GF-D8 (cell line): ENCODE data around the gene MFSD1.

ENCODE experiments used
- DNase-seq: peaks from one replicate; lab custom pipeline; 2025; lab: John Stamatoyannopoulos, UW

MFSD1 gene, protein sequence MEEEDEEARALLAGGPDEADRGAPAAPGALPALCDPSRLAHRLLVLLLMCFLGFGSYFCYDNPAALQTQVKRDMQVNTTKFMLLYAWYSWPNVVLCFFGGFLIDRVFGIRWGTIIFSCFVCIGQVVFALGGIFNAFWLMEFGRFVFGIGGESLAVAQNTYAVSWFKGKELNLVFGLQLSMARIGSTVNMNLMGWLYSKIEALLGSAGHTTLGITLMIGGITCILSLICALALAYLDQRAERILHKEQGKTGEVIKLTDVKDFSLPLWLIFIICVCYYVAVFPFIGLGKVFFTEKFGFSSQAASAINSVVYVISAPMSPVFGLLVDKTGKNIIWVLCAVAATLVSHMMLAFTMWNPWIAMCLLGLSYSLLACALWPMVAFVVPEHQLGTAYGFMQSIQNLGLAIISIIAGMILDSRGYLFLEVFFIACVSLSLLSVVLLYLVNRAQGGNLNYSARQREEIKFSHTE

DNA sequence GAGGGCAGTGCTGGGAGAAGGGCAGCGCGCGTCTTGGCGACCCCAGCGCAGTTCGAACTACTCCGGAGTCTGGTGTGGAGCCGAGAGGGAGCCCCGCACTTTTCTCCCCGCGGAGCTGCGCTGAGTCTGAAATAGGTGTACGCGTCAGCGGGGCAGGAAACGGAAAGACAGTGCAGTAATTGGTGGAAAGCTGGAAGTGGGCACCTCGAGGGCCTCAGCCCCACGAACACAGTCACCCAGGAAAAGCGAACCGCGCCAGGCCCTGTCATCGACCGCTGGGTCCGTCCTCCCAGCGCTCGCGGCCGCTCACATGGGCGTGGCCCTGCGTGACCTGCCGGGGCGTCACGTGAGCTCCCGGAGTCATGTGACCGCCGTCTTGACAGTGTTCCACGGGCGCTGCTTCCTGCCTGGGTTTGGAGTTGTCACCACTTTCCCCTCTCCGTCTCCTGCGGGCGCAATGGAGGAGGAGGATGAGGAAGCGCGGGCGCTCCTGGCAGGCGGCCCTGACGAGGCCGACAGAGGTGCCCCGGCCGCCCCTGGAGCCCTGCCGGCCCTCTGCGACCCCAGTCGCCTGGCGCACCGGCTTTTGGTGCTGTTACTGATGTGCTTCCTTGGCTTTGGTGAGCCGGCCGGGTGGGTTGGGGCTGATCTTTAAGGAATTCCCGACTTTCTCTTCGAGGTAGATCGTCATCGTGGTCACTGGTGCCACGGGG, at the start of gene MFSD1:
MFSD1 (plus strand) TSS at position 359 of the 713 bp plus-strand sequence; CDS start at position 458, 99 bp downstream.
- DNase-seq, result peak; percentile 83

DNA sequence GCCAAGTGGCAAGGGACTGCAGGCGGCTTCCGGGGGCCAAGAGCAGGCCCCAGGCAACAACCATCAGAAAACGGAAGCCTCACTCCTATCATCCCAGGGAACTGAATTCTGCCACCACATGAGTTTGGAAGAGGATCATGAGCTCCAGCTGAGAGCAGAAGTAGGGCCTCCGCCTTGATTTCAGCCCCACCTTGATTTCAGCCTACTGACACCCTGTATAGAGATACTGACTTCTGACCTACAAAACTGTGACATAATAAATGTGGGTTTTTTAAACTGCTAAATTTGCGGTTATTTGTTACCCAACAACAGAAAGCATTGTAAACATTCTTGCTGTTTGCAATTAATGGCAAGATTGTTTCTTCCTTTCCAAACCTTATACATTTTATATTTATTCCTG, 48.0 kb upstream of the MFSD1 start:
- DNase-seq, result no peak

DNA sequence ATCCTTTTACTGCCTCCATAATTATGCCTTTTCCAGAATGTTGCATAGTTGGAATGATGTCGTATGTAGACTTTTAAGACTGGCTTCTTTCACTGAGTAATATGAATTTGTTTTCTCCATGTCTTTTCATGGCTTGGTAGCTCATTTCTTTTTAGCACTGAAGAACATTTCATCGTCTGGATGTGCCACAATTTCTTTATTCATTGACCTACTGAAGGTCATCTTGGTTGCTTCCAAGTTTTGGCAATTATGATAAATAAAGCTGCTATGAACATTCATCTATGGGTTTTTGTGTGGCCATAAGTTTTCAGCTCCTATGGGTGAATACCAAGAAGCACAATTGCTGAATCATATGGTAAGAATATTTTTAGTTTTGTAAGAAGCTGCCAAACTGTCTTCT, 46.4 kb upstream of the MFSD1 start:
- DNase-seq, result no peak

DNA sequence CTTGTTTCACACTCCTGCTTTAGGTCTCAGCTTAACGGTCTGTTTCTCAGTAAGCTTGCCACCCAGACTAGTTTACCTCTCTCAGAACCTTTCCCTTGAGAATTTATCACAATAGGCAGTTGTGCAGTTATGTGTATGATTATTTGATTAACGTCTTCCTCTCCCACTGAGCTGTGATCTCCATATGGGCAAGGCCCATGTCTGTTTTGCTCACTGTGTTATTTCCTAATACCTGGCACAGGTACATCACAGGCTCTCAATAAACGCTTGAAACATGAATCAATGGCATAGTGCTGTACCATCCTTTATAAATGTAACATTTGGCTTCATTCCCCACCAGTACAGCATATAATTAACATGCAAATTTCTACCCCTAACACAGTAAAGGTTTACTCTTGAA, 40.5 kb upstream of the MFSD1 start:
- no peak for DNase-seq

DNA sequence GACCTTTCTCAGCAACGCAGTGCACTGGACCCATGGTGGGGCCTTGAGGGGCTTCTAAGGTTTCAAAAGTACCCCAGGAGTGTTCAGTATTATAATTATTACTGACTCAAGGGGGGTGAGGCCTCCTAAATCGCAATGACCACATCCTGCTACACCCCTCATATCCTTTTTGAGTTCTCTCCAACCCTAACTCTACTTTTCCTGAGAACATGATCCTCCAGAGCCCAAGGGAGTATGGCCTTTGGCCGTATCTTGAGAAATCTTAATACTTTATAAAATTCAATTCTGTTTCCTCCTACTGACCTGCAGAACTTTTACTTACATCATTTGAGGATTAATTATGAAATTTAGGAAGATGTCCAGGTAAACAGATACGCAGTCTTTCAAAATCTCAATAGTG, 39.2 kb upstream of the MFSD1 start:
- DNase-seq, result no peak

DNA sequence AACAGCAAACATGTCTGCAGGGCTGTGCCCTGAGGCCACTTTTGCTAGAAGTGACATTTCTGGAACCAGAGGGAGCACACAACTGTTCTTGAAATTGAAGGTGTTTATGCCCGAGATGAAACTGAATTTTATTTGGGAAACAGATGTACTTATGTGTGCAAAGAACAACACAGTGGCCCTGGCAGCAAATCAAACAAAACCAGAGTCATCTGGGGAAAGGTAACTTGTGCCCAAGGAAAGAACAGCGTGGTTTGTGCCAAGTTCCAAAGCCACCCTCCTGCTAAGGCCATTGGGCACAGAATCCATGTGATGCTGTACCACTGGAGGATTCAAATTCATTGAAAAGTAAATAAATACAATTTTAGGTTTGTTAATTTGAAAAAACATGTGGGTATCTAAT, 38.4 kb upstream of the MFSD1 start:
- DNase-seq, result no peak

DNA sequence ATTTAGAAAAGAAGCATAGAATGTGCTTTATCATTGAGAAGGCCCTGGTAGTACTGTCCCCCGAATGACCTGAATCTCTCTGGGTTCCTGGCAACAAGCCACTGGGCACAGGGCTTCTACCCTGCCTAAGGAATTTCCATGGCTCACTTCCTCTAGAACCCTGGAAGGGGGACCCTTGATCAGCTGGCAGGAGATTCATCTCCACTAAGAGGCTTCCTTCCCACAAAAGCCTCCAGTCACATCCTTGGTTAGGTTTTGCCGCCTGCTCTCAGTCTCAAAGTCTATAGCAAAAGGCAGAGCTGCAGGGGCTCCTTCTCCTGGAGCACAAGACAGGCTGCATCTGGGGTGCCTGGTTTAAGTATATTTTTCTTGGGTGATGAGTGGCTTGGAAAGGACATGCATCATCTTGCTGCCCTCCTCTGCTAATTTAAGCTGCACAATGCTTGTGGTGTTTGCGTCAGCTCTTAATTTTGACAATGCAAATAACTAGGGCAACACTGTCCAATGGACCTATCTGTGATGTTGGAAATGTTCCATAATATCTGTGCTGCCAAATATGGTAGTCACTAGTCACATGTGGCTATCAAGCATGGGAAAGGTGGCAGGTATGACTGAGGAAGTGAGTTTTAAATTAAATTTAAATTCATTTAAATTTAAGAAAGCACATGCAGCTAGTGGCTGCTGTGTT, 36.2 kb upstream of the MFSD1 start:
- DNase-seq, result no peak

DNA sequence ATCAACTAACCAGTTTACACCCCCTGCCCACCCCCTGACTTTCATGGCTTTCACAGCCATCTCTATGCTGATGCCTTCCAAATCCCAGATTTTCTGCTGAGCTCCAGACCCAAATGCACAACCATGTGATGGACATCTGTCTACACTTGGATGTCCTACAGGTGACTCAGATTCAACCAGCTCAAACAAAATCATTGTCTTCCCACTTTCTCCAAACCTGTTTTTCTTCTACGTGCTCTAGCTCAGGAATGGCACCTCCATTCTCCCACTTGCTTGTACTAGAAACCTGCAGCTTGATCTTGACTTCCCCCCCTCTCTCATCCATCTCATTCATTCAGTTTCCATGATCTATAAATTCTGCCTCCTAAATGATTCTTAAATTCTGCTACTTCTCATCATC, 35.5 kb upstream of the MFSD1 start:
- DNase-seq, result no peak

DNA sequence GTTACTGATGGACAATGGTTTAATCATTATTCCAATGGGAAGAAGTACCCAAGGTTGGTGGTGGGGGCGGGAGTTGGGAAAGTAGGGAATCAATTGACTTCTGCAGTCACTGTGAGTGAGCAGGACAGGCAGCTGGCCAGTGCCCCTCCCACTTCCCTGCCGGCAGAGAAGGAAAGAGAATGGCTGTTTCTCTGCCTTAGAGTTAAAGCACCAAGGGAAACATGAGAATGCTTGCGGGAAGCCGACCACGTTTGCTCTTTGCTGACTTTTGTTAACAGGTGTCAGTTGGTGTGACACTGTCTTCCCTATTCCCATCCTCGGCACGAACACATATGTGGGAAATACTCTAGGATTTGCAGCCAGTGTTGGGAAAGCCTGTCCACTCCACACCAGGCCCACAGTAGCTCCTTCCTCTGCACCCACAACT, 33.5 kb upstream of the MFSD1 start:
- DNase-seq, result no peak

DNA sequence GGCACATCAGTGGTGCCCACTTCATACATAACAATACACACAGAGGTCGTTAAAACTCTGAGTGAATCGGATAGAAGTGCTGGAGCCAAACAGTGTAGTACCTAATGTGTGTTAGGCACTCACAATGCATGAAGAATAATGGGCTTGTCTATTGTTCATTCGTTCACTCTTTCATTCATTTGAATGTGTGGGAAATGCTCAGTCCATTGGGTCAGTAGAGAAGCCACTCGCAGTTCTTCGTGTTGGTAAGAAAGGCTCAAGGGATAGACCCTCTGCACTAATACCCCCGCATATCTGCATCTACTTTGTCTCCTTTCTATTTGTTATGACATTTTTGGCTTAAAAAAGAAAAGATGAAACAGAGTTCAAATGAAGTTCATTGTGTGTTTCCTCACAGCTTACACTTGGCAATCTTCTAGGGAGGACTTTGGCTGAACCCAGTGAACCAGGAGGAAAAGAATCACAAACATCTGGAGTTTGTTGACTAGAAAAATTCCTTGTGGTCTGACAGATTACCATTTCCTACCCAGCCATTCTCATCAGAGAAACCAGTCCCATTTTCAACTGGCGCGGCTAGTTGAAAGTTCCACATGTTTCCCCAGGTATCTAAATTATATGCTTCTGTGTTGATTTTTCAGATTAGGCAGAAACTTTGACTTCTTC, 32.8 kb upstream of the MFSD1 start:
- DNase-seq, result no peak

DNA sequence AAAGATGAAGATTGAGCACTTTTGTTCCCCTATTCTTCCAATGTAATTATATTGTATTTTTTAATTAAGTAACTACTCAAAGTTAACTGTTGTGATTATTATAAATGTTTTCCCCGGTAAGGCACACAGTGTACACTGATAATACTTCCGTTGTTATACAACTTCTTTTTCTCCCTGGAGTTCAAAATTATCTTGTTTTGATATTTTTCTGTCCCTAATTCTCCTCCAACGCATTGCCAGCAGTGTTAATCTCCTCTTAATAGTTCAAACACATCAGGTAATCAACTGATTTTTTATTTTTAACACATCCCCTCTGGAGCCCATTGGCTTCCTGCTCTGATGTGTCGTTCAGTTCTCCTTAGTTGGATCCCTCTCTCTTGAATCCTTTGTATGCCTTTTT, 32.3 kb upstream of the MFSD1 start:
- DNase-seq, result no peak

DNA sequence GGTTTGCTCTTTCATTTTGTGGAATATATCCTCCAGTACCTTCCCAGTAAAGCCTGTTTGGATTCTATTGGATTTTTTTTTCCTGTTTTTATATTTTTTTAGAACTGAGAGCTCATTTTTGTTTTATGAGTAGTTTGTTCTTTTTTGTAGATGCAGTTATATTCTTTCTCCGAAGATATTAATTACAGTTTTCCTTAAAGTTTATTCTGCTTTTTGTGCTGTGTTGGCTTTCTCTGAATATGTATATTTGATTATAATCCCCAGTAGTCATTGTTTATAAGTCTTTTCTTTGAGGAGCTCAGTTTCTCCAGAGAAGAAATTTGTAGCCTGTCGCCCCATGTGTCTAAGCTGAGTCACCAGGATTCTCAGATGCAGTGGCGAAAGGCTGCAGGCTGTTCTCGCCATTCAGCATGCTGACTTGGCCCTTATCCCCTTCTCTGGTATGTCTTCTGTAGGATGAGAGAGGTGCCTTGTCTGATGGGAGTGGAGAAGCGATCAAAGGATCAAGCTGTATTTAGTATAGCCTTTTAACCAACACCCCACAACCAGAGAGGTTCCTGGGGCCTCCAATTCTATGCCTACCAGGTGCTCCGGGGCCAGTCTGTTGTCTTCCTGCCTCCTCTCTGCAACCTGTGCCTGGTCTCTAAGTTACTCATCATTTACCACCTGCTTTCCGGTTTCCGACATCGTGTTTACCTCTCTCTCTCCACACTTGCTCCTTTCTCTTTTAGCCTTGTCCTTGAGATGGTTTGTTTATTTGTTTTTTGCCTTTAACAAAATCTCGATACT, 31.7 kb upstream of the MFSD1 start:
- DNase-seq, result no peak

DNA sequence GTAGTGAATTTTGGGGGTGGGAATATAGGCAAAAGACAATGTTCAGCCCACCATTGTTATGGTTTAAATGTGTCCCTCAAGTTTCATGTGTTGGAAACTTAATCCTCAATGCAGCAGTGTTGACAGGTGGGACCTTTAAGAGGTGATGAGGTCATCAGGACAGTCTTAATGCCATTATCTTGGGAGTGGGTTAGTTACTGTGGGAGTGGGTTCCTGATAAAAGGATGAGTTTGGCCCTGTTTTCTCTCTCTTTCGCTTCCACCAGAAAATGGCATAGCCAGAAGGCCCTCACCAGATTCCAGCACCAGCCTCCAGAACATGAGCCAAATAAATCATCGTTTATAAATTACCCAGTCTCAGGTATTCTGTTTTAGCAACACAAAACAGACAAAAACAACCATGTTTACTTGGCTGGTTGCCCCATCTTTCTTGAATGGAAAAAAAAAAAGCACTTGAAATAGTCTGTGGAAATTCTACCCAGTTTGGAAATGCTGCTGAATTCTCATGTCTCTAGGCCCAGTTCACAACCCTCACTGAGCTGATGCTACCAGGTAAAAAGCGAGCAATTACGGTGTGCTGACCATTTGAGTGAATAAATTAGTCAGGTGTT, 31.0 kb upstream of the MFSD1 start:
- no peak for DNase-seq

DNA sequence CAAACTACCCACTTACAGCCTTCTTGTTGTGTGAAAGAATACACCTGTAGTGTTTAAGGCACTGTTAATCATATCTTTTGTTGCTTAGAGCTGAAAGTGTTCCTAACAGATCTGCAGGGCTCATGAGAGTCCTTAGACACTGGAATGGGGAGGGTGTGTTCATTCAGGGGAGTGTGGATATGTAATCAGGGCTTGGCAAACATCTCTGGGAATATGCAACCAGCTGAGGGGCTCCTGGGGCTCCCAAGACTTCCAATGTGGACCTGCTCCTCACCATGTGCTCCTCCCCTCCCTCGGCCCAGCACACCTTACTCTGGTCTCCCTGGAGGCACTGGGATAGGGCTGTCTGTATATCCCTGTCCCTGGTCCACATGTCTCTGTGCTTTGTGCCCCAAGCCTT, 30.3 kb upstream of the MFSD1 start:
- DNase-seq, result no peak

DNA sequence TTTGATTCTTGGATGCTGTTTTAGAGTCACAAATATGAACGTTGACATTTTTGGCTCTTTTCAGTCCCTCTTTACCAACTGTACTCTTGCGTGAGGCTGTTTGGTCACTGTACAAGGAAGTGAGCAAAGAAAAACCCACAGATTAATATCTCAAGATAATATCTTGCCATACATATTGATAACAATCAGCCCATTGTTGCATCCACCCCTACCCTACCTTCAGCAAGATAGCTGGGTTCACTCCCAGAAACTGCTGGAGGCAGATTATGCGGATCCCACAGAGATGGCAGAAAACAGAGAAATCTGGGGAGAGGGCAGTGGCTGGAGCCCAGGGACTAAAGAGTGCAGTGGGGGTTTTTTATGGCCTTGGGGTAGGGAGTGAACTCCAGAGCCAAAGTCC, 29.9 kb upstream of the MFSD1 start:
- DNase-seq, result no peak

DNA sequence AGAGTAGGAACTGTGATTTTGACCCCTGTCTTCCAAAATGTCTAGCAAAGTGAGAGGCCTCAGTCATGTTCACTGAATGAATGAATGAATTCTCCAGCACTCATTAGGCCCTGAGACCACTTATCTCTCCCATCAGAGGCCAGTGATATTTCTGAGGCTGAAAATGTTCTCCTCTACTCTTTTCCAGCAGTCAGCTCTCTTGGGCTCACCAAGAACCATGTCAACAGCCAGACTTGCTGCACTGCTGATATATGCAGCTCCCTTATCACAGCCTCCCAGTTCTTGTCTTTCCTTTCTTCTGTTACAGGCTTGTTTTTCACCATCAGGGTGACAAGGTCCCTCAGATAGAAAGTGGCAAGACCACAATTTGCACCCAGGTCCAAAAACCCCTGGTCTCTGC, 28.7 kb upstream of the MFSD1 start:
- DNase-seq, result no peak

DNA sequence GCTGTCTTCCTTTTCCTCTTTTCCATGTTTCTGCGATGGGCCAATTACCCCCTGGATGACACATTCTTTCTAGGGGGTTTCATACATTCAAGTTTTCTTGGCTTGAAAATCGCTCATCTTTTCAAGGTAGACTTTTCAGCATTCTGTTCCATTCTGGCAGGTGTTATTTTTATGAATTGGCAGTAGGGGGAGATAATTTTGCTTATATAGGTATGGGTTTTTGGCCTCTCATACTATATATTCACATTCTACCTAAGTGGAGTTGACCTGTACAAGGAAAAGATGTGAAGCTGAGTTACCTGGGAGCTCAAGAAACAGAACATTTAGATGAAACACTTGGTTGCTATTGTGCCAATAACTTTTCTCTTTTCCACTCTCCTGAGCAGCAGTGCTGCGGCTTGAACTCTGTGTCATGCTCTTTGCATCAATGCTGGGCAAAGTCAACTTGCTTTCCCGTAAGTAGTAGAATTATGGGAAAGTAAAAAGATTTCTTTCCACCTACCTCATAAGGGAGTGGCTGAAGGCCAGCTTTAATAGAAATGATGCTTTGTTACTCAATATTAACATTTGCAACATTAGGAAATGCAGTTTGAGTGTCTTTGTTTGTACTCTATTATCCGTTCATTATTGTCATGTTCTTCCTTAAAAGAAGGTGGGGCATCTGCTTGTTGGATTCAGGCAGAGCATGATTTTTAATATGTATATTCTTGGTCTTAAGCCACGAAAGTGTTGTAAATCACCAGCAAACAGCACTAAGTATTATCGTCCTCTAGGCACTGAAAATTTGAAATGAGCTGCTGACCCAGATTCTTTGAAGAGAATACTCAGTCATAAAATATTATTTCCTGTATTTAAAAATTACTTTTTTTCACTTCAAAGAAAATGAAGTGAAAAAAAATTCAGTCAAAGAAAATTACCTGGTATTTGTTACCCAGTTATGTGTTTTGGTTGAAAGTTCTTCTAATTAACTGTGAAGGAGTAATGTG, 27.7 kb upstream of the MFSD1 start:
- DNase-seq, result no peak

DNA sequence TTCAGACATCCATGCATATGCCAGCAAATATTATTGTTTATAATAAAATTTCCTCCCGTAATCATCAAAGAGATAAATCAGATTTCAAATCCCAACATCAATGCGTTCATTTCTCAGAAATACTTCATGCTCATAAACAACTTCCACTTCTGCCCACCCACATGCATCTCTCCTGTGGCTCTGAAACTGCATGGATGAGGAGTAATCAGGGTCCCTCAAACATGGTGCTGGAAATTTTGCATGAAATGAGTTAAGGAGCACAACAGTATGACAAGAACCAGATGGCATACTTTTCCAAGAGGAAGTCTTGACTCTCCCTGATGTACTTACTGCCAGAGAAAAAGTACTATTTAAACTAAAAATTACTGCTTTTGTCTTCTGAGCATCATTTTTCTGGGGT, 26.9 kb upstream of the MFSD1 start:
- DNase-seq, result no peak

DNA sequence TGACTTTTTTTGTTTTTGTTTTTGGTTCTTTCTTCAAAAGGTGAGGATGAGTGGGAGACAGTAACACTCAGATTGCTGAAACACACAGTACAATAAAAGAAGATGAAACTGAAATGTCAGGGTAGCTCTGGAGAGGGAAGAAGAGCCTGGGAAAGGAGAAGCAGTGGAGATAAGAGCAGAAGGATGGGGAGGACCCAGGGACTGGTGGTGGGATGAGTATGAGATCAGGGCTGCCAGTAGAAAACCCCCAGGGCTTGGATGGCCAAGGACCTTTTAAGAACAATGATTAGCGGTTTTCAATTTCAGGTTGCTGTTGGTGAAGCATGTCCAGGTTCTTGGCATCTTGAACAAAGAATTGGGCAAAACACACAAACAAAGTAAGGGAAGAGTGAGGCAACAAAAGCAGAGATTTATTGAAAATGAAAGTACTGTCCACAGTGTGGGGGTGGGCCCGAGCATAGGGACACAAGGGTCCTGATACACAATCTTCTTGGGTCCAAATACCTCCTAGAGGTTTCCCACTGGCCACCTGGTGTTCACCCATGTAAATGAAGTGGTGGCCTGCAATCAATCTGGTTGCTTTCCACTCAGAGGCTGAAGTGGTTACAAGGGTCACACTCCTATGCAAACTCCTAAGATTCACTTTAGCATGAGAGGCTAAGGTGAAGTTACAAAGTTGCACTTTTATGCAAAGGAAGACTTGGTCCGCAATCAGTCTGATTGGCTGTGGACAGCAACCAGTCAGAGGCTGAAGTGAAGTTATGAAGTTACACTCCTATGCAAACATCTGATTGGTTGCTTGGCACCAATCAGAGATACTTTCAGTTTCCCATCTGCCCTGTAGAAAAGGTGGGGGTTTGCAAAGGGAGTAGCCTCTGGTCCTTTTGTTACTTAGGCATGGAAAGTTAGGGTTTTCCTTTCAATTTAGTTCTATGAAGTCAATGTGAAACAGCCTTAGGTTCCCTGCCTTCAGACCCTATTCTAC, 26.1 kb upstream of the MFSD1 start:
- DNase-seq, result no peak
